MCF 10A (cell line): ENCODE results near the gene MAPK14. TPM values are rescaled to one million over a fixed set of nuclear protein-coding genes. Genes with fewer than 3 reads are reported as not detected.

Source experiments
- BruUV-seq: library from RNA; stranded (reverse); fragments of 400-500 nt; replicated peaks from 2 replicates; lab custom pipeline; 2021; lab: Mats Ljungman, UMichigan
- CTCF ChIA-PET: fragments of 300-600 bp; sonication (Branson Sonifier 250); formaldehyde crosslinking; extraction: SDS; loops from one replicate; lab custom pipeline; 2021; ENCODE audit warnings: antibody characterized with exemption, inconsistent platforms; lab: Yijun Ruan, JAX
- POLR2A ChIA-PET: fragments of 300-600, 350-650 bp; sonication (Branson Sonifier 250); formaldehyde crosslinking; extraction: SDS; loops from one replicate; lab custom pipeline; 2020; ENCODE audit warnings: antibody characterized with exemption, inconsistent platforms; lab: Yijun Ruan, JAX
- DNase-seq: peaks from one replicate; pipeline ENCODE4 v3.0.0-alpha.2; 2018; ENCODE audit not compliant: unreplicated experiment
- H3K27ac Mint-ChIP-seq: one replicate; pipeline ENCODE4 v1.8.0; 2022; ENCODE audit warnings: mild to moderate bottlenecking, low read depth, mixed read lengths; ENCODE audit not compliant: unreplicated experiment
- H3K27me3 Mint-ChIP-seq: one replicate; pipeline ENCODE4 v1.8.0; 2022; ENCODE audit warnings: mixed read lengths; ENCODE audit not compliant: insufficient read depth, unreplicated experiment
- H3K36me3 Mint-ChIP-seq: one replicate; pipeline ENCODE4 v1.8.0; 2022; ENCODE audit warnings: mild to moderate bottlenecking, moderate library complexity, mixed read lengths; ENCODE audit not compliant: insufficient read depth, unreplicated experiment
- H3K4me1 Mint-ChIP-seq: one replicate; pipeline ENCODE4 v1.8.0; 2022; ENCODE audit warnings: mixed read lengths; ENCODE audit not compliant: insufficient read depth, unreplicated experiment
- H3K4me3 Mint-ChIP-seq: one replicate; pipeline ENCODE4 v1.8.0; 2022; ENCODE audit warnings: mild to moderate bottlenecking, moderate library complexity, mixed read lengths; ENCODE audit not compliant: unreplicated experiment
- H3K9me3 Mint-ChIP-seq: one replicate; pipeline ENCODE4 v1.8.0; 2022; ENCODE audit warnings: mixed read lengths; ENCODE audit not compliant: unreplicated experiment
- CTCF ChIP-seq: fragments of 200-600 bp; IDR thresholded peaks from one replicate; pipeline ENCODE4 v1.8.0; 2022; ENCODE audit warnings: antibody characterized with exemption, mild to moderate bottlenecking; ENCODE audit not compliant: unreplicated experiment
- intact Hi-C: fragments of 100-400 bp; cut with micrococcal nuclease; formaldehyde crosslinking; loops from 2 replicates; pipeline ENCODE4 v1.14.1; 2022
- total RNA-seq: library from RNA; stranded (reverse); gene quantifications from 2 replicates; pipeline ENCODE4 v1.2.3, GENCODE V29; 2022

Gene MAPK14
- total RNA-seq, 1 experiment from 2014 or later = 42.9 TPM

GRCh38 chr6:36113049-36113448 lies 85.4 kb downstream of the MAPK14 start:
- ChIA-PET POLR2A (interaction anchor here (0.7 to 1.5 kb wide), 2 partner anchors 8 to 109 kb away, joined by 3 to 6 read pairs; no protein-coding TSS in a partner anchor), CTCF (interaction anchor here (0.6 to 0.9 kb wide), 2 partner anchors 9 to 94 kb away, joined by 3 to 4 read pairs; no protein-coding TSS in a partner anchor)
- Mint-ChIP-seq H3K36me3 (peaks cover 59% of the 10 kb centered on the region), H3K27ac (no peak overlapping the region), H3K4me1 (no peaks in the 10 kb centered on the region), H3K4me3 (no peak overlapping the region), H3K27me3 (no peaks in the 10 kb centered on the region), H3K9me3 (no peaks in the 10 kb centered on the region)
- TF ChIP-seq CTCF = no peak
- intact Hi-C loops = no loop called here
- BruUV-seq = no TSS peak
- DNase-seq = no peak

DNA sequence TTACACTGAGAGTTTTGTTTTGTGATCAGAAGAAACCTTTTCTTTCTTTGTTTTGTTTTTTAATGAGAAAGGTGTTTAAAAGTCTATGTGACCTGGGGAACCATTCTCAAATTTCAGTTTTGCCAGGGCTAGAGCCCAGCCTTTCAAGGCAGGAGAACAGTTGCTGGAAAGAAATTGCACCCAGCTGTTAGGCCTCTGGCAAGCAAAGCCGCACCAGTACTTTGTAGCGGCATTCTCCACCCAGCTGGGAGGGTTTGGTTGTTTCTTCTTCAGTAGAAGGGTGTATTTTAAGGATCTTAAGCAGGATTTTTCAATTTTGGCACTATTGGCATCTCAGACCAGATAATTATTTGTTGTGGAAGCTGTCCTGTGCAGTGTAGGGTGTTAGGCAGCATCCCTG lies 86.1 kb downstream of the MAPK14 start:
- BruUV-seq = no TSS peak
- CTCF ChIA-PET = interaction anchor here (0.7 kb wide), 1 partner anchor 971 kb away, joined by 3 read pairs; no protein-coding TSS in a partner anchor
- no peak for TF ChIP-seq CTCF
- Mint-ChIP-seq H3K9me3 (no peaks in the 10 kb centered on the region), H3K27ac (no peak overlapping the region), H3K27me3 (no peaks in the 10 kb centered on the region), H3K36me3 (peaks cover 59% of the 10 kb centered on the region), H3K4me3 (no peak overlapping the region), H3K4me1 (no peaks in the 10 kb centered on the region)
- DNase-seq = no peak
- POLR2A ChIA-PET = no interaction called here
- intact Hi-C loops = no loop called here

DNA sequence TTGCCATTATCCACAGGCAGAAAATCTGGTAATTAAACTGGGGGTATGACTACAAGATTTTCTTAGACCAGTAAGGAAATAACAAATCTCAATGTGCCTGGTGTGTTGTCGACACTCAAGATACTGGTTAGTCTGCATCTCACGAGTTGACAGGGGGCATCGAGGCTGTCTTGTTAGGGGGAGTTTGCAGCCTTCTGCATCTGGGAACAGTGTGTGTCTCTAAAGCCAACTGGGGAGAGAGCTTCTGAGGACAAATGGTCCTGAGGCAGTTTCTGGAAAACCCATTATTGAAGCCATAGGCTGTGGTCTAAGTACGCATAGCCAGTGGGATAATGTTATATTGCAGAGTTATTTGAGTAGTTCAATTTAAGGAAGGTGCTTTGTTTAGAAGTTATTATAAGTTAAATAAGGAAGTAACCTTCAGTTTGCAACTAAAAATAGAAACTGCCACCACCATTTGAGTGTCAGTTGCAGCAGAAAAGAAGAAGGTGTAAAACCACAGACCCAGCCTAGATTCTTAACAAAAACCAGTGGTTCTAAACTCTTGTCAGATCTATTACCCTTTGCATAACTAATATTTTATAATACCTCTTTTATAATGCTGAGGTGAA lies 87.3 kb downstream of the MAPK14 start:
- intact Hi-C loops = no loop called here
- Mint-ChIP-seq H3K27ac (no peak overlapping the region), H3K4me3 (no peak overlapping the region), H3K27me3 (no peaks in the 10 kb centered on the region), H3K4me1 (no peaks in the 10 kb centered on the region), H3K36me3 (peaks cover 47% of the 10 kb centered on the region), H3K9me3 (no peaks in the 10 kb centered on the region)
- no peak for DNase-seq
- ChIA-PET POLR2A (interaction anchor here (0.7 kb wide), 1 partner anchor 12 kb away, joined by 3 read pairs; no protein-coding TSS in a partner anchor), CTCF (interaction anchor here (0.6 to 0.7 kb wide), 2 partner anchors 182 to 287 kb away, joined by 3 to 4 read pairs; no protein-coding TSS in a partner anchor)
- no peak for TF ChIP-seq CTCF
- BruUV-seq = no TSS peak

- no peak for DNase-seq
- H3K27ac Mint-ChIP-seq = no peak overlapping the region
- no TSS peak for BruUV-seq
- no peaks in the 10 kb centered on the region for H3K9me3 Mint-ChIP-seq
- intact Hi-C loops = no loop called here
- ChIA-PET POLR2A (no interaction called here), CTCF (interaction anchor here (0.7 kb wide), 1 partner anchor 287 kb away, joined by 3 read pairs; no protein-coding TSS in a partner anchor)
- H3K36me3 Mint-ChIP-seq = peaks cover 44% of the 10 kb centered on the region
- H3K27me3 Mint-ChIP-seq = no peaks in the 10 kb centered on the region
- H3K4me3 Mint-ChIP-seq = no peak overlapping the region
- no peak for TF ChIP-seq CTCF
- H3K4me1 Mint-ChIP-seq = no peaks in the 10 kb centered on the region
These were observed 87.8 kb downstream of the MAPK14 start for GRCh38 chr6:36115412-36115811.
